GM12892 (cell line): ENCODE data around the gene DNAL4.

Source experiments
- POLR2A ChIP-seq: IDR thresholded peaks from 2 replicates; pipeline ENCODE4 v1.6.1; 2011; ENCODE audit warnings: low read depth, low read length, control low read depth
- POLR2AphosphoS5 ChIP-seq: IDR thresholded peaks from 2 replicates; pipeline ENCODE4 v1.6.1; 2011; ENCODE audit warnings: low read depth, low read length, control low read depth
- TAF1 ChIP-seq: IDR thresholded peaks from 2 replicates; pipeline ENCODE4 v1.6.1; 2011; ENCODE audit warnings: low read depth, mild to moderate bottlenecking, control low read depth, low read length, borderline replicate concordance

- TF ChIP-seq POLR2A, result no peak
- no peak for TF ChIP-seq POLR2AphosphoS5
- no peak for TF ChIP-seq TAF1
Measured at GRCh38 chr22:38786631-38787030, 7.3 kb downstream of the DNAL4 start.
